Anterior cingulate cortex (tissue), 58 donors: Measurements from ENCODE around the gene ZBP1.

Source experiments
- DNase-seq, 58 donors: peaks; one replicate each; lab custom pipeline; 2025; lab: John Stamatoyannopoulos, UW

Gene ZBP1

DNA sequence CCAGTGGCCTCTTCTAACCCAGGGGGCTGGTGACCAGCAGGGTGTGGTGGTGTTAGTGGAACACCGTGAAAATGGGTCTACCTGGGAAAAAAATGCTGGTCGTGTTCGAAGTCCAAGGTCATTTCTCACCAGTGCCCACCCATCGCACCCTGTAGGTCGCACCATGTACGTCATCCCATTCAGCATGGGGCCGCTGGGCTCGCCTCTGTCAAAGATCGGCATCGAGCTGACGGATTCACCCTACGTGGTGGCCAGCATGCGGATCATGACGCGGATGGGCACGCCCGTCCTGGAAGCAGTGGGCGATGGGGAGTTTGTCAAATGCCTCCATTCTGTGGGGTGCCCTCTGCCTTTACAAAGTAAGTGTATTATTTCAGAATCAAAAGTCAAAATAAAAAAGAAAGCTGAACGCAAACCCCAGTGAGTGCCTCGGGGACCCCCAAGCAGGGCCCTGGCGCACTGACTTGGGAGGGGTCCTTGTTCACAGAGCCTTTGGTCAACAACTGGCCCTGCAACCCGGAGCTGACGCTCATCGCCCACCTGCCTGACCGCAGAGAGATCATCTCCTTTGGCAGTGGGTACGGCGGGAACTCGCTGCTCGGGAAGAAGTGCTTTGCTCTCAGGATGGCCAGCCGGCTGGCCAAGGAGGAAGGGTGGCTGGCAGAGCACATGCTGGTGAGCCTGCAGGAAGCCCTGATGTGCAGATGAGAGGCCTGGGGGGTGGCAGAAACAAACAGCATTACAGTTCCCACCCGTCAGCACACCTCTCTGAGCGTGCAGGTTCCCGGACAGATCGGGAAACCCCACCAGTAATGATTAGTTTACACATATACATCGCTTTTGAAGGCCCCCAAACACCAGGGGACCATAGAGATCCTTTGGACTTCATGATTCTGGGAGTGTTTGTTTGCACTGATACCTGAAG lies 57.4 kb downstream of the ZBP1 start:
- DNase-seq = no peak

DNA sequence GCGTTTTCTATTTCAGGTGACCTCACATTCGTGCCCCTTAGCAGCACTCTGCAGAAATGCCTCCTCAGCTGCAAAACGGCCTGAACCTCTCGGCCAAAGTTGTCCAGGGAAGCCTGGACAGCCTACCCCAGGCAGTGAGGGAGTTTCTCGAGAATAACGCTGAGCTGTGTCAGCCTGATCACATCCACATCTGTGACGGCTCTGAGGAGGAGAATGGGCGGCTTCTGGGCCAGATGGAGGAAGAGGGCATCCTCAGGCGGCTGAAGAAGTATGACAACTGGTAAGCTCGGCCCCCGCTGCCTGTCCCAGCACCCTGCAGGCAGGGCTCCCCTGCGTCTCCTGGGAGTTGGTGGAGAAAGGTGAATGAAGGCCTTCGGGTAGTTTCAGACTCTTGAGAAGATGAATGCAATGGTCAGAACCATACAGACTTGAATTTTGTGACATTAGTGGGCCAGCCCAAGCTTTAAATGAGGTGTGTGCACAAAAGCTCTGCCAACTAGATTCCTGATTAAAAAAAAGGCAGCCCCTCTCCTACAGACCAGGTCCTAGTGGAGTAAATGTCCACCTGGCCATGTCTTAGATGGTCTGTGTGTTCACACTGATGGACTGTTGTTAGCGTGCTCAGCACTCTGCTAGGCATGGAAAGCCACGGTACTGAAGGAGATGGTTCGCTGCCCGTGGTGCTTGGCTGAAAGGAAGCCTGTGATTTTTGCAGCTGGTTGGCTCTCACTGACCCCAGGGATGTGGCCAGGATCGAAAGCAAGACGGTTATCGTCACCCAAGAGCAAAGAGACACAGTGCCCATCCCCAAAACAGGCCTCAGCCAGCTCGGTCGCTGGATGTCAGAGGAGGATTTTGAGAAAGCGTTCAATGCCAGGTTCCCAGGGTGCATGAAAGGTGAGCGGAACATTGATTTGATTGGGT lies 58.6 kb downstream of the ZBP1 start:
- no peak for DNase-seq

DNA sequence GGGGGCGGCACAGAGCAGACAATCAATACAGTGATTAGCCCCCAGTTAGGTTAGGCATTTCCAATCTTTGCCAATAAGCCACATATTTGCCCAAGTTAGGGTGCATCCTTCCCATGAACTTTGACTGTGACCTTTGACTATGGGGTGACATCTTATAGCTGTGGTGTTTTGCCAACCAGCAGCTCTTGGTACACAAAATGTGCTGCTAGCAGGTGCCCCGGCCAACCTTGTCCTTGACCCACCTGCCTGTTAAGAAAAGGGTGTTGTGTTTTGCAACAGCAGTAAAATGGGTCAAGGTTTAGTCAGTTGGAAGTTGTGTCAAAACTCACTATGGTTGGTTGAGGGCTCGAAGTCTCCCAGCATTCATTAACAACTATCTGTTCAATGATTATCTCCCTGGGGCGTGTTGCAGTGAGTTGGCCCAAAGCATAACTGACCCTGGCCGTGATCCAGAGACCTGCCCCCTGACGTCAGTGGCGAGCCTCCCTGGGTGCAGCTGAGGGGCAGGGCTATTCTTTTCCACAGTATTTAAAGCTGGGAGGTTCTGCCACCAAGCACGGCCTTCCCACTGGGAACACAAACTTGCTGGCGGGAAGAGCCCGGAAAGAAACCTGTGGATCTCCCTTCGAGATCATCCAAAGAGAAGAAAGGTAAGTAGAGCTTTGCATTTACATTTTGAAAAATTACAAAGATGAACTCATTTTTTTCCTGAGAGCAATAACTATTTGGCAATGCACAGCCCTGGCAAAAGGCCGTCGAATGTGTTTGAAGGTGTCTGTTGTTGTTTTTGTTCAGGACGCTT lies 59.5 kb downstream of the ZBP1 start, which contains the start of gene PCK1:
Gene PCK1, plus strand, starts transcription at position 557 of the 802 bp plus-strand sequence. CDS start 302 bp downstream, outside the sequence.
- no peak for DNase-seq

DNA sequence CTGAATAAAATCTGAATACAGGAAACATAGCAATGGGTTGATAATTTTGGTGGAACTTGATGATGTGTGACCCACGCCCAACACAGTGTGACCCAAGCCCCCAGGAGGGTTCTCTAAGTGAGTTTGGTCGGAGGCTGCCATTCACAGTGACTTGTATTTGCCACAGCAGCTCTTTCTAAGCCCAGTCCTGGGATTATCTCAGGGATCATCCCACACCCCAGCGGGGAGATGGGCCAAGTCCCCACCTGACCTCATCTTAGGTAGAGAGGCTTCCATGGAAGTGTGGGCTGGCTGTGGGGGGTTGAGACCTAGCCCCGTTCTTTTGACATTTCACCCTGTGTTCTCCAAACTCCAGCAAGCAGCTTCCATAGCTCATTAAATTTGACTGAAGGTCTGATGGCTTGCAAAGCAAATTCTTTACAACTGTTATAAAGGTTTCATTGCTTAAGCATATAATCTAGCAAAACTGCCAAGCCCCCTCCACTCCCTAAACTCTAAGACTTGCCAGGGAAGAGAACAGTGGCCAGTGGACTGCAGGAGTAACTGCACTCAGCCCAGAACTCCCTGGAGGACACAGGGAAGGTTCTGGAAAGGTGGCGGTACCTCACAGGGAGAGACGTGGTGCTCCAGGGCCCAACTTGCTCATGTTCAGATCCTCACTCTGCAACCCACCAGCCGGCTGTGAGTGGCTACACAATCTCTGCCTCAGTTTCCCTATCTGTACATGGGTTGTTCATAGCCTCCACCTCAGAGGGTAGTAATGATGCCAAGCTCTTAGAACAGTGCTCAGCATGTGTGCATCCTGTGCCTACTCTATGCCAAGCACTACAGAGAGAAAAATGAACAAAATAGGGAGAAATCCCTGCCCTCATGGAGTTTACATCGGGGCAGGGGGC lies 60.3 kb downstream of the ZBP1 start:
- no peak for DNase-seq

DNA sequence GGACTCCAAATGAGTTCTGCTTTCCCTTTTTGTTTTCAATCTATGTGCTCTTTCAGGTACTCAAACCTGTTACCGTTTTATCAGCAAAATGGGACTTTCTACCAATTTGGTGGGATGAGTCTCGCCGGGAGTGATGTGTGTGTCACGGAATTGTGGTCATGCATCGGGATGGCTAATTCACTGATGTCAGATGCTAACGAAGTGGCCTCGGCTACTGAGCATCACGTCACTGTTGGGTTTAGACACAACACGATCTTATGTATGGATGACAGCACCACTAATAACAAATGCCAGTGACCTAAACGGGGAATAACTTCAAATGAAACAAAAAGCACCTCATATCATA lies 61.0 kb downstream of the ZBP1 start:
- DNase-seq = no peak

DNA sequence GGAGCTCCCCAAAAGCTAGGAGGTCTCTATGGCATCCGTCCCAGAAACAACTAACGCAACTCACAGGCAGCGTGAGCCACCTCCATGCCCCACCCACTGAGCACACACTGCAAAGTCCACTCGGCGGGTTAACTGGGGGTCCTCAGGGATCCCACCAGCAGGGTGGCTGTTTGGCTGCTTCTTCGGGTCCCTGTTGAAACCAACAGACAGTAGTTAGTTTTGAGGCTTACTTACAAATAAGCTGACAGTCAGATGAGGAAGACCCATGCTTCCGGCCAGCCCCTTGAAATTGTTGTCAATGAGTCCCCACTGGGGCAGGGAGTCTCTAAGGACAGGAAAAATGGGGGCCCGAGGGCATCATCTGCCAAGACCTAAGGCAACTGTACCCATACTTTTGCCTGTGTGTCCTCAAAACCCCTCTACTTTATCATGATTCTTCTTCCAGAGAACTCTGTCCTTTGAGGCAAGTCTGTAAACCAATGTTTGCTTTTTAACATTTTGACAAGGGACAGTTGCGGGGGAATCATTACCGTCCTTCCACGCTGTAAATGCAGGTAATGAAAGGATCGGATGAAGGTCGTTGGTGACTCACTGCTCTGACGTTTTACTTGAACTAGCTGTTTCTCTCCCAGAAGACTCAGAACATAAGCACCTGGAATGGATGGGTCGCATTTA lies 61.5 kb downstream of the ZBP1 start:
- no peak for DNase-seq

DNA sequence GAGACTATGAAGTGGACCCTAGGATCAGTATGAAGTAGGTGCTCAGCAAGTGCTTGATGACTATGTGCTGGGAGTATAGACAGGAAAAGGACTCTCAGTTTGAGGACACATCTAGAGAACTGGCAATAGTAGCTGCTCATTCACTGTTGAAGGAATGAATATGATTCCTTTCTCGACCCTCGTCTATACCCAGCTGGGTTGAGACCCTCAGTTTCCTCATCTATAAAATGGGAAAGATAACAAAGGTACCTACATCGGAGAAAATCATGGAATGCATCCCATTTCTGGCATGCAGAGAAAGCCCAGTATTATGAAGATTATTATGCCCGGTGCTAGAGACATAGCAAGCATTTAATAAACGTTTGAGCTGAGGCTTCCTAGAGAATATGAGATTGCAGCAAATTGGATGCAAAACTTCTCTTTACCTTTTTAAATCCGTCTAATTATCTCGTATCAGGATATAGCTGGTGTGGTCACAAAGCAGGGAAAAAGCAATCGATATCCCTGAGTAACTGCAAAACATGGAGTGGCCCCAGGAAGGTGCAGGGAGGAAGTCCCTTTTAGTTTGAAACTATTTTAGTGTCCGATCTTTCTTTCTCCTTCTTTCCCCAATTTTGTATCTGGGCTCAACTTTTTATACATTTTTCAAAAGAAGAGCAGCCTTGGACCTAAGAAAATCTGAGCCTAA lies 62.2 kb downstream of the ZBP1 start:
- DNase-seq = no peak

DNA sequence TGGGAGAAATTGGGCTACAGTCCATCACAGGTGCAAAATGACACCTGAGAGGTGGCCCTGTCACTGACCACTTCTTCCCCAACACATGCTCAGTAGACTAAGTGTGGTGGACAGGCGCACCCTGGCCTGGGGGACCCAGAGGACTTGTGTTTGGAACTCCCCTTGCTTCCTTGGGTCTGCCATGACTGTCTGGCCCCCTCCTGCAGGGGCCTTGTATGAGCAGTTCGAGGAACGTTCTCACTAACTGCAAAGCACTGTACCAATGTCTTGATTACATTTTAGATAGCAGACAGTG lies 63.3 kb downstream of the ZBP1 start:
- DNase-seq = no peak

DNA sequence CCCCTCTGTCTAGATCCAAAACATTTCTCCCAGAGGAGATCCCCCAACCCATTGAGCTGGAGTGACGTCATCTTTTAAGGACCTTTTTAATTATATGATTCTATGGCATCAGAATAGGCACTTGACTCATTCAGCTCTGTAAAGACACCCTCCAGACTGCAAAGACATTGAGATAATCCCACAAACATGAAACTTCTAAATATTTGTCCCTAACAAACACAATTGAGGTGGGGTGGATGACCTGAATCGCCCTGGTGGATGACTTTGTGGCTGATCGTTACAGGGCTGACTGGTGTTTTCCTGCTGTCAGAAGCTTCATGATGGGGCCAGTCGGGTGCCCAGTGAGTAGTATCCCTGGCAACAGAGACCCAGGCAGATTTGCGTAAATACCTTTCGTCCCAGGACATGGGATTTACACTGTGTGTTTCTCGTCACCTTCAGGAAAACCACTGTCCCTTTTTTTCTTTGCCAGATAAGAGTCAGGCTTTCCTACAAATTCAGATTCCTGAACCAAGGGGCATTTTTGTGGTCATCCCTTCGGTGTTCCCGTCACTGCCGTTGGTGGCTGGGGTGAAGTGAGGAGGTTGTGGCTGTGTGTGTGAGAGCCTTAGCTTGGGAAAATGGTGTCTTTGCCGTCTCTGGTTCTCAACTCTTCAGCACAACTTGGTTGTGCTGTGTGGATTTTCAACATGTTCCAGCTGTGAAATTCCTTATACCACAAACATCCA lies 64.6 kb downstream of the ZBP1 start:
- no peak for DNase-seq
